PC-9 (cell line): Measurements from ENCODE around the gene CACFD1.

Experiments used
- EZH2 ChIP-seq: fragments of 200-600 bp; sonication (generic); IDR thresholded peaks from 2 replicates; pipeline ENCODE4 v1.8.0; 2017; ENCODE audit warnings: antibody characterized with exemption, low read depth
- TF ChIP-seq, protein P1 (sequence below): fragments of 200-600 bp; sonication (generic); conservative IDR thresholded peaks from 2 replicates; pipeline ENCODE4 v1.6.1; 2017; ENCODE audit warnings: mixed run types, antibody characterized with exemption, mild to moderate bottlenecking, moderate library complexity

DNA sequence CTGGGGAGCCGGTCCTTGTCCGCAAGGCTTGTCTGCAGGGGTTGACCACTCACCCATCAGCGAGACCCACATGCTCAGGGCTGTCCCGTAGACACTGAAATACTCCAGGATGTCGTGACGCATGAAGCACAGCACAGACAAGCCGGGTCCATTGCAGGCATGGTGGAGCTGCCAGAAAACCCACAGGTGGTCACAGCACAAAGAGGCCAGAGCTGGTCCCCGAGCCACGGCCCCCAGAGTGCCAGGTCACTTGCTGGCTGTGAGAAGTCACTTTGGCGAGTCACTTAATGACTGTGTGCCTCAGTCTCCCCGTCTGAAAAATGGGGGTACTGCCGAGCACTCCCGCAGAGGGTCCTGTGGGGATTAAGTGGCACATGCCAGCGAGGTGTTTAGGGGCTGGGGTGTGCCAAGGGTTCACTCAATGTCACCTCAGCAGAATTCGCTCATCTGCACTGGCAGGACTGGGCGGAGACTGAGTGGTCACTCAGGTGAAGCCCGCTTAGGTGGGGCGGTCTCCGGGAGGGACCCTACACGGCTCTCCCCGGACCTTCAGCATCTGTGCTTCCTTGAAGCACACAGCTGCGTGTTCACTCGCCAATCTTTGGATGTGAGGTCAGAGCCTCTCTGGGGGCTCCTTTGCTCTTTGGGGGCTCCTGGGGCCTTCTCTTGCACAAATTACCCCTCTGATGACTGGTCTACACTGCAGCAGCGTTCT, 60.5 kb downstream of the CACFD1 start:
- TF ChIP-seq, protein P1, sequence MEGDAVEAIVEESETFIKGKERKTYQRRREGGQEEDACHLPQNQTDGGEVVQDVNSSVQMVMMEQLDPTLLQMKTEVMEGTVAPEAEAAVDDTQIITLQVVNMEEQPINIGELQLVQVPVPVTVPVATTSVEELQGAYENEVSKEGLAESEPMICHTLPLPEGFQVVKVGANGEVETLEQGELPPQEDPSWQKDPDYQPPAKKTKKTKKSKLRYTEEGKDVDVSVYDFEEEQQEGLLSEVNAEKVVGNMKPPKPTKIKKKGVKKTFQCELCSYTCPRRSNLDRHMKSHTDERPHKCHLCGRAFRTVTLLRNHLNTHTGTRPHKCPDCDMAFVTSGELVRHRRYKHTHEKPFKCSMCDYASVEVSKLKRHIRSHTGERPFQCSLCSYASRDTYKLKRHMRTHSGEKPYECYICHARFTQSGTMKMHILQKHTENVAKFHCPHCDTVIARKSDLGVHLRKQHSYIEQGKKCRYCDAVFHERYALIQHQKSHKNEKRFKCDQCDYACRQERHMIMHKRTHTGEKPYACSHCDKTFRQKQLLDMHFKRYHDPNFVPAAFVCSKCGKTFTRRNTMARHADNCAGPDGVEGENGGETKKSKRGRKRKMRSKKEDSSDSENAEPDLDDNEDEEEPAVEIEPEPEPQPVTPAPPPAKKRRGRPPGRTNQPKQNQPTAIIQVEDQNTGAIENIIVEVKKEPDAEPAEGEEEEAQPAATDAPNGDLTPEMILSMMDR: no peak
- no peak for TF ChIP-seq EZH2
